SK-N-SH (cell line): ENCODE data around the gene DNAJC15.

Experiments used
- CTCF ChIP-seq: fragments of 200-600 bp; sonication (generic); IDR thresholded peaks from 2 replicates; pipeline ENCODE4 v1.6.1; 2017; ENCODE audit warnings: antibody characterized with exemption, mild to moderate bottlenecking, moderate library complexity
- EP300 ChIP-seq, 2 experiments: IDR thresholded peaks; 2 replicates each; pipeline versions ENCODE4 v1.4.0 to v1.6.1; 2012; ENCODE audit warnings: borderline replicate concordance in 1 of 2, low read depth in 1 of 2, low read length in 1 of 2
- JUND ChIP-seq: IDR thresholded peaks from 2 replicates; pipeline ENCODE4 v1.4.0; 2012
- MXI1 ChIP-seq: IDR thresholded peaks from 2 replicates; pipeline ENCODE4 v1.6.1; 2012; ENCODE audit warnings: mild to moderate bottlenecking, low read depth, low read length, improper control_type of control experiment
- NRF1 ChIP-seq: IDR thresholded peaks from 2 replicates; pipeline ENCODE4 v1.6.1; 2012; ENCODE audit warnings: low read depth, mild to moderate bottlenecking, low read length
- RCOR1 ChIP-seq: fragments of 150-350 bp; IDR thresholded peaks from 2 replicates; pipeline ENCODE4 v1.6.1; 2017; ENCODE audit warnings: antibody characterized with exemption, low read length
- REST ChIP-seq: IDR thresholded peaks from 2 replicates; pipeline ENCODE4 v1.6.1; 2012; ENCODE audit warnings: mild to moderate bottlenecking, low read depth, low read length, moderate library complexity
- RFX5 ChIP-seq: IDR thresholded peaks from 2 replicates; pipeline ENCODE4 v1.6.1; 2012; ENCODE audit warnings: mild to moderate bottlenecking, improper control_type of control experiment, low read length
- SMC3 ChIP-seq: IDR thresholded peaks from 2 replicates; pipeline ENCODE4 v1.6.1; 2012; ENCODE audit warnings: low read depth, low read length, improper control_type of control experiment
- TEAD4 ChIP-seq: IDR thresholded peaks from 2 replicates; pipeline ENCODE4 v1.4.0; 2012; ENCODE audit warnings: mild to moderate bottlenecking, borderline replicate concordance; ENCODE audit not compliant: insufficient read depth

- TF ChIP-seq CTCF (no peak), NRF1 (no peak), SMC3 (no peak), JUND (no peak), MXI1 (no peak), TEAD4 (no peak), EP300 (IDR thresholded peaks at IDR 0.05; ENCODE audit: borderline replicate concordance in 1 of 2, low read depth in 1 of 2, low read length in 1 of 2) (no peak), RCOR1 (no peak), REST (no peak), RFX5 (no peak)
Measured at GRCh38 chr13:43145534-43146196, 122.3 kb downstream of the DNAJC15 start.
